ENCODE measurements around the gene CA7. TPM values are rescaled to one million over a fixed set of nuclear protein-coding genes. Genes with fewer than 3 reads are reported as not detected.

Gene CA7
- total and polyA plus RNA-seq, 10 donors = not detected

GRCh38 chr16:66850115-66850815 lies 6.1 kb downstream of the CA7 start:
- no peaks in the 10 kb centered on the region for H3K36me3 ChIP-seq

GRCh38 chr16:66851166-66851964 lies 7.2 kb downstream of the CA7 start:
- no peaks in the 10 kb centered on the region for H3K4me1 ChIP-seq
- 84 to 93% (median 87%) methylated on average over 9 to 13 of the region's 13 CpGs for WGBS, 5 donors
- no peak overlapping the region for H3K27ac ChIP-seq
- DNase-seq = peak; percentile 52
- no peaks in the 10 kb centered on the region for H3K9me3 ChIP-seq
- H3K36me3 ChIP-seq = no peaks in the 10 kb centered on the region
- TF ChIP-seq POLR2A (IDR thresholded peaks at IDR 0.05) = no peak
- TF ChIP-seq POLR2AphosphoS5 (IDR thresholded peaks at IDR 0.05) = no peak
- TF ChIP-seq, protein P1, sequence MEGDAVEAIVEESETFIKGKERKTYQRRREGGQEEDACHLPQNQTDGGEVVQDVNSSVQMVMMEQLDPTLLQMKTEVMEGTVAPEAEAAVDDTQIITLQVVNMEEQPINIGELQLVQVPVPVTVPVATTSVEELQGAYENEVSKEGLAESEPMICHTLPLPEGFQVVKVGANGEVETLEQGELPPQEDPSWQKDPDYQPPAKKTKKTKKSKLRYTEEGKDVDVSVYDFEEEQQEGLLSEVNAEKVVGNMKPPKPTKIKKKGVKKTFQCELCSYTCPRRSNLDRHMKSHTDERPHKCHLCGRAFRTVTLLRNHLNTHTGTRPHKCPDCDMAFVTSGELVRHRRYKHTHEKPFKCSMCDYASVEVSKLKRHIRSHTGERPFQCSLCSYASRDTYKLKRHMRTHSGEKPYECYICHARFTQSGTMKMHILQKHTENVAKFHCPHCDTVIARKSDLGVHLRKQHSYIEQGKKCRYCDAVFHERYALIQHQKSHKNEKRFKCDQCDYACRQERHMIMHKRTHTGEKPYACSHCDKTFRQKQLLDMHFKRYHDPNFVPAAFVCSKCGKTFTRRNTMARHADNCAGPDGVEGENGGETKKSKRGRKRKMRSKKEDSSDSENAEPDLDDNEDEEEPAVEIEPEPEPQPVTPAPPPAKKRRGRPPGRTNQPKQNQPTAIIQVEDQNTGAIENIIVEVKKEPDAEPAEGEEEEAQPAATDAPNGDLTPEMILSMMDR (IDR thresholded peaks at IDR 0.05 in 8 of 11, conservative IDR thresholded peaks at IDR 0.05 in 3 of 11) = no peak
- H3K27me3 ChIP-seq (replicated peaks in 1 of 7) = peaks cover 0 to 21% (median 0%) of the 10 kb centered on the region in 7 donors
- H3K4me3 ChIP-seq = no peak overlapping the region
- intact Hi-C loops (cut with DNase I; ENCODE audit: low total_unique reads) = no loop called here

More at GRCh38 chr16:66850115-66850815, 6.1 kb downstream of the CA7 start:
- Histone ChIP-seq H3K27me3 (replicated peaks in 1 of 7) (peaks cover under 1 to 32% (median 9%) of the 10 kb centered on the region in 7 donors), H3K4me1 (peaks cover 0 to under 1% (median 0%) of the 10 kb centered on the region in 6 donors), H3K9me3 (no peaks in the 10 kb centered on the region), H3K4me3 (no peak overlapping the region), H3K27ac (no peak overlapping the region)
- intact Hi-C loops (cut with DNase I; ENCODE audit: low total_unique reads) = no loop called here
- WGBS, 5 donors = 77 to 85% (median 79%) methylated on average over 12 to 14 of the region's 14 CpGs
- TF ChIP-seq, protein P1 (IDR thresholded peaks at IDR 0.05 in 8 of 11, conservative IDR thresholded peaks at IDR 0.05 in 3 of 11) = no peak
- TF ChIP-seq POLR2A (IDR thresholded peaks at IDR 0.05) = no peak
- TF ChIP-seq POLR2AphosphoS5 (IDR thresholded peaks at IDR 0.05) = no peak
- peak; percentile 59 for DNase-seq

DNA sequence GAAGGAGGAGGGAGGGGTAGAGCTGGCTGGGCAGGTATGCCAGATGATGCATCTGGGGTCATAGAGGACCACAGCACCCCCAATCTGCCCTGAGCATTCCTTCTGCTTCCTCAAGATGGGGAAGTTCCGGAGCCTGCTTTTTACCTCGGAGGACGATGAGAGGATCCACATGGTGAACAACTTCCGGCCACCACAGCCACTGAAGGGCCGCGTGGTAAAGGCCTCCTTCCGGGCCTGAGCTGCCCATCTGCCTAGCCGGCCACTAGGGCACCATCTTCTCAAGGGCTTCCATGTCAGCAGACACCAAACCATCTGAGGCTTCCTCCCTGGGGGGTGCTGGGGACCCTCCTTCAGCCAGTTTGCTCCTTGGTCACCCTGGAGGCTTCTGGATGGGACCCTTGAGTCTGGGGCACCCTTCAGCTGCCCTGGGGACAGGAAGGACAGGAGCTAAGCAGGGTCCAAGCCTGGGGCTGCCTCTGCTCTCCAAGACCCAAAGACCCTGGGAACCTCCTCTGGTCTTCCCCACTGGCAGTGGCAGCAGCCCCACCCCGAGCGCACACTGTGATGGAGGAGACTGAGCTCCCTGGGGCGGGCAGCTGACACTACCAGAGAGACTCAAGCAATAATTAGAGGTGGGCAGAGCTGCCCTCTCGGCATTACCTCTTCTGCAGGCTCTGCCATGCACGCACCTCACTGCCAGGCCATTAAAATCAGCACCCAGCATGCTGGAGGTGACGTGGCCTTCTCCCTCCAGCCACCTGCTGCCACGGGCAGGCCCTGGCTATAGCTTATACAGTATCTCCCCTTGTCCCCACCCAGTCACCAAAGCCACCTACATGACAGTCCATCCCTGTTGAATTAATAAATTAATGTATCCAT lies 9.3 kb downstream of the CA7 start:
- peak; percentile 47 for DNase-seq
- H3K27me3 ChIP-seq (replicated peaks in 1 of 7) = peaks cover 0 to 4% (median 0%) of the 10 kb centered on the region in 7 donors
- no peaks in the 10 kb centered on the region for H3K36me3 ChIP-seq
- WGBS, 5 donors = 43 to 66% (median 55%) methylated on average over 8 to 15 of the region's 15 CpGs
- H3K9me3 ChIP-seq = no peaks in the 10 kb centered on the region
- H3K27ac ChIP-seq = no peak overlapping the region
- H3K4me1 ChIP-seq = no peaks in the 10 kb centered on the region
- TF ChIP-seq POLR2AphosphoS5 (IDR thresholded peaks at IDR 0.05) = no peak
- TF ChIP-seq, protein P1 (IDR thresholded peaks at IDR 0.05 in 8 of 11, conservative IDR thresholded peaks at IDR 0.05 in 3 of 11) = no peak
- no peak for TF ChIP-seq POLR2A (IDR thresholded peaks at IDR 0.05)
- H3K4me3 ChIP-seq = no peak overlapping the region
- intact Hi-C loops (cut with DNase I; ENCODE audit: low total_unique reads) = no loop called here
